ENCODE data around the gene CIDEA. TPM values are rescaled to one million over a fixed set of nuclear protein-coding genes. Genes with fewer than 3 reads are reported as not detected.

CIDEA gene
- total RNA-seq, 3 donors from 2014 or later, result 32.4 to 461 (median 68.6) TPM

- H3K4me3 ChIP-seq, result no peak overlapping the region
- H3K27me3 ChIP-seq, result no peaks in the 10 kb centered on the region
- DNase-seq (ENCODE audit: low spot score in 2 of 2), result no peak
- TF ChIP-seq POLR2A (IDR thresholded peaks at IDR 0.05) (no peak), POLR2AphosphoS5 (IDR thresholded peaks at IDR 0.05) (no peak)
- TF ChIP-seq, protein P1, sequence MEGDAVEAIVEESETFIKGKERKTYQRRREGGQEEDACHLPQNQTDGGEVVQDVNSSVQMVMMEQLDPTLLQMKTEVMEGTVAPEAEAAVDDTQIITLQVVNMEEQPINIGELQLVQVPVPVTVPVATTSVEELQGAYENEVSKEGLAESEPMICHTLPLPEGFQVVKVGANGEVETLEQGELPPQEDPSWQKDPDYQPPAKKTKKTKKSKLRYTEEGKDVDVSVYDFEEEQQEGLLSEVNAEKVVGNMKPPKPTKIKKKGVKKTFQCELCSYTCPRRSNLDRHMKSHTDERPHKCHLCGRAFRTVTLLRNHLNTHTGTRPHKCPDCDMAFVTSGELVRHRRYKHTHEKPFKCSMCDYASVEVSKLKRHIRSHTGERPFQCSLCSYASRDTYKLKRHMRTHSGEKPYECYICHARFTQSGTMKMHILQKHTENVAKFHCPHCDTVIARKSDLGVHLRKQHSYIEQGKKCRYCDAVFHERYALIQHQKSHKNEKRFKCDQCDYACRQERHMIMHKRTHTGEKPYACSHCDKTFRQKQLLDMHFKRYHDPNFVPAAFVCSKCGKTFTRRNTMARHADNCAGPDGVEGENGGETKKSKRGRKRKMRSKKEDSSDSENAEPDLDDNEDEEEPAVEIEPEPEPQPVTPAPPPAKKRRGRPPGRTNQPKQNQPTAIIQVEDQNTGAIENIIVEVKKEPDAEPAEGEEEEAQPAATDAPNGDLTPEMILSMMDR (IDR thresholded peaks at IDR 0.05), result no peak
- intact Hi-C loops (cut with DNase I; ENCODE audit: low total_unique reads), result no loop called here
- no peak overlapping the region for H3K27ac ChIP-seq
- no peaks in the 10 kb centered on the region for H3K36me3 ChIP-seq
- H3K9me3 ChIP-seq, result no peaks in the 10 kb centered on the region
- H3K4me1 ChIP-seq, result no peaks in the 10 kb centered on the region
These were observed 8.6 kb downstream of the CIDEA start for GRCh38 chr18:12262748-12263147.

DNA sequence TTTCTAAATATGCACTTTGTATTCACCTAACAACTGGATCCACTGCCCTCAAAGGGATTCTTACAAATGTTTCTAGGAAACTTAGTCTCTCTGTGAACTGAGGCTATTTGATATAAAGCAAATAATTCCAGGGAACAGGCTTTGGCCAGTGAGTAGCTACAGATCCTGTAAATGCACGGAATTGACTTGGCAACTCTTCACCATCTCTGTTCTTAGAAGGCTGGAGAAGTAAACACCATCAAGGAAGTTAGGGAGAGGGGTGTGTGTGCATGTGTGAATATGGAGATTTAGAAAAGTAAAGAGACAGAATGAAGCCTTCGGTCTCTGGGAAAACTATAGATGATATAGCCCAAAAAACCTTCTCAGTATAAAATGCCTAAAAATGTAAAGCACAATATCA is 10.7 kb downstream of the CIDEA start:
- Histone ChIP-seq H3K27ac (no peak overlapping the region), H3K4me3 (no peak overlapping the region), H3K27me3 (no peaks in the 10 kb centered on the region), H3K36me3 (no peaks in the 10 kb centered on the region), H3K9me3 (no peaks in the 10 kb centered on the region), H3K4me1 (no peaks in the 10 kb centered on the region)
- no peak for DNase-seq (ENCODE audit: low spot score in 2 of 2)
- intact Hi-C loops (cut with DNase I; ENCODE audit: low total_unique reads), result no loop called here
- TF ChIP-seq, protein P1 (IDR thresholded peaks at IDR 0.05), result no peak
- TF ChIP-seq POLR2A (IDR thresholded peaks at IDR 0.05), result no peak
- no peak for TF ChIP-seq POLR2AphosphoS5 (IDR thresholded peaks at IDR 0.05)

DNA sequence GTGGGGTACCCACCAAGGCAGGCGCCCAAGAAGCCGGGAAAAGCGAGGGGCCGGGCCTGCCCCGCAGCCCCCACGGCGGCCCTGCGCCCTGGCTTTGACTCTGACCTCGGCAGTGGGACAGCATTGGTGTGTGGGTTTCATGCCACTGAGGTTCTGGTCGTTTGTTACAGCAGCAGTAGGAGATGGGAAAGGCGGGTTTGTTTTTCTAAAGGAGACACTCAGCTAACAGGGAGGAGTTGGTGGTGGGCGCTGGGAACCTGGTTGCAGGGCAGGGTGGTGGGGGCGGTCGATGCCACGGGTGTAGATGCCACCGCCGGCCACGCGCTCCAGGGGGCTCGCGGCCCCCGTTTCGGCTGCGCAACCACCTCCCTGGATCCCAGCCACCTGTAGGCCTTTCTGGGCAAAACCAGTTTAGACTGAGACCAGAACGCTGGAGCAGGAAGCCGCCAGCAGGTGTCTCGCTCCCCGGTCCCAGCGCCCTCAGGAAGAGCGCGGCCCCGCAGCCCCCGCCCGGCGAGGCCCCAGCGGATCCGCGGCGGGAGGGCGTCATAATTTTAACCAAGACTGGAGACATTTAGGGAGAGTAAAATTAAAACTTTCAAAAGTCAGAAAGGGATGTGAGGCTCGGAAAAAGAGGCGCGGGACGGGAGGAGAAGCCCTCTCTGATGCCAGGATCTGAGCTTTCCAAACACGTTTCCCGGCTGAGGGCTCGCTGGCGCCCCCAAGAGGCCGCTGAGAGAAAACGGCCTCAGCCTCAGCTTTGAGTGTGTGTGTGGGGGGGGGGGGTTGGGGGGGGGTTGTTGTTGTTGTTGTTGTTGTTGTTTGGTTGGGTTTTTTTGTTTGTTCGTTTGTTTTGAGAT is 17.4 kb downstream of the CIDEA start:
- Histone ChIP-seq H3K4me3 (peak overlapping the region; percentile 38 to 66 (median 47)), H3K27me3 (no peaks in the 10 kb centered on the region), H3K9me3 (no peaks in the 10 kb centered on the region), H3K4me1 (no peaks in the 10 kb centered on the region), H3K27ac (peak overlapping the region; percentile 46 to 71), H3K36me3 (no peaks in the 10 kb centered on the region)
- TF ChIP-seq, protein P1 (IDR thresholded peaks at IDR 0.05), result peak; percentile 68 to 91 (median 81)
- TF ChIP-seq POLR2A (IDR thresholded peaks at IDR 0.05) (no peak), POLR2AphosphoS5 (IDR thresholded peaks at IDR 0.05) (peak in 1 of 3 donors; percentile 38)
- DNase-seq (ENCODE audit: low spot score in 2 of 2), result peak in 1 of 2 donors; percentile 82
- intact Hi-C loops (cut with DNase I; ENCODE audit: low total_unique reads), result no loop called here

DNA sequence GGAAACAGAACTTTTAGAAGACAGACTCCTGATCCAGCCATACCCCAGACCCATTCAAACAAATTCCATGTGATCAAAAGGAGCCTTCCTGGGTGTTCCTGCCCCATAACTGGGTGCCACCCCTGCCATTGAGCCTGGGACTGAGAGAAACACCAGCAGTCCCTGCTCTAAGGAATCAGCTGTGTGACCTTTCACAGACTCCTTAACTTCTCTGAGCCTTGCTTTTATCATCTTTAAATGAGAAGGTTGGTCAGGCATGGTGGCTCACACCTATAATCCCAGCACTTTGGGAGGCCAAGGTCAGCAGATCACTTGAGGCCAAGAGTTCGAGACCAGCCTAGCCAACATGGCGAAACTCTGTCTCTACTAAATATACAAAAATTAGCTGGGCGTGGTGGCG is 20.6 kb downstream of the CIDEA start:
- H3K9me3 ChIP-seq, result no peaks in the 10 kb centered on the region

More for the DNA sequence above, 20.6 kb downstream of the CIDEA start:
- TF ChIP-seq POLR2AphosphoS5 (IDR thresholded peaks at IDR 0.05) (no peak), POLR2A (IDR thresholded peaks at IDR 0.05) (no peak)
- TF ChIP-seq, protein P1 (IDR thresholded peaks at IDR 0.05), result no peak
- H3K4me3 ChIP-seq, result no peak overlapping the region
- no peak overlapping the region for H3K27ac ChIP-seq
- DNase-seq (ENCODE audit: low spot score in 2 of 2), result no peak
- intact Hi-C loops (cut with DNase I; ENCODE audit: low total_unique reads), result no loop called here
- no peaks in the 10 kb centered on the region for H3K36me3 ChIP-seq
- H3K4me1 ChIP-seq, result peaks cover 0 to 4% of the 10 kb centered on the region in 2 donors
- no peaks in the 10 kb centered on the region for H3K27me3 ChIP-seq

Data from breast epithelium (tissue), 4 donors.